A549 (cell line): Measurements from ENCODE around the gene PXT1. TPM values are rescaled to one million over a fixed set of nuclear protein-coding genes. Genes with fewer than 3 reads are reported as not detected.

Experiments used
- ATAC-seq, 2 experiments: fragments of 200-7000 bp in 1 of 2; fragments of >200 bp in 1 of 2; cut with Nextera tagmentation in 1 of 2; cut with Tn5 transposase in 1 of 2; 3 replicates each; pipeline versions ENCODE4 v1.8.0 to v1.9.1; 2018 to 2020; ENCODE audit warnings: mild to moderate bottlenecking in 1 of 2, moderate library complexity in 1 of 2
- CTCF ChIA-PET: fragments of 300-600 bp; sonication (Branson Sonifier 250); formaldehyde crosslinking; extraction: SDS; loops from one replicate; lab custom pipeline; 2021; ENCODE audit warnings: antibody characterized with exemption, inconsistent platforms; lab: Yijun Ruan, JAX
- POLR2A ChIA-PET: fragments of 350-600 bp; formaldehyde crosslinking; extraction: SDS; loops from one replicate; lab custom pipeline; 2021; ENCODE audit warnings: antibody characterized with exemption, inconsistent platforms; lab: Yijun Ruan, JAX
- DNase-seq, 2 experiments: peaks; one replicate each; pipeline versions ENCODE4 v3.0.0 to v3.0.0-alpha.2; 2011 to 2016; ENCODE audit warnings: low read depth in 1 of 2, low spot score in 1 of 2
- FAIRE-seq: peaks from 2 replicates; lab custom pipeline; 2011; peaks lifted over from hg19 to GRCh38; lab: Jason Lieb, UNC
- H3K27ac ChIP-seq, 2 experiments: fragments of >200 bp; sonication (Bioruptor Twin); formaldehyde crosslinking; 3 replicates each; pipeline ENCODE4 v1.5.1; 2016 to 2017
- H3K4me1 ChIP-seq: fragments of >200 bp; sonication (Bioruptor Twin); formaldehyde crosslinking; 3 replicates; pipeline ENCODE4 v1.6.1; 2016
- H3K4me2 ChIP-seq: fragments of >200 bp; sonication (Bioruptor Twin); formaldehyde crosslinking; 3 replicates; pipeline ENCODE4 v1.6.1; 2016
- H3K4me3 ChIP-seq: fragments of >200 bp; sonication (Bioruptor Twin); formaldehyde crosslinking; 3 replicates; pipeline ENCODE4 v1.5.1; 2016
- H3K9me3 ChIP-seq: fragments of >200 bp; sonication (Bioruptor Twin); formaldehyde crosslinking; 3 replicates; pipeline ENCODE4 v1.6.1; 2016
- BCL3 ChIP-seq: fragments of >200 bp; sonication (Bioruptor Twin); formaldehyde crosslinking; IDR thresholded peaks from 3 replicates; pipeline ENCODE4 v1.6.1; 2016
- BHLHE40 ChIP-seq: IDR thresholded peaks from 2 replicates; pipeline ENCODE4 v1.6.1; 2012; ENCODE audit warnings: low read depth, low read length, inconsistent platforms
- E2F6 ChIP-seq: IDR thresholded peaks from 2 replicates; pipeline ENCODE4 v1.6.1; 2012; ENCODE audit warnings: low read depth, borderline replicate concordance
- EHF ChIP-seq: fragments of 250-450 bp; sonication (Bioruptor Pico); IDR thresholded peaks from 2 replicates; pipeline ENCODE4 v1.5.0; 2020; ENCODE audit warnings: mild to moderate bottlenecking
- EHMT2 ChIP-seq: fragments of 200-600 bp; sonication (generic); IDR thresholded peaks from 2 replicates; pipeline ENCODE4 v1.6.1; 2016; ENCODE audit warnings: antibody characterized with exemption, low read depth, mild to moderate bottlenecking, moderate library complexity
- FOSL2 ChIP-seq, 2 experiments: fragments of 450-650 bp in 1 of 2; fragments of >200 bp in 1 of 2; sonication (Bioruptor Twin) in 1 of 2; formaldehyde crosslinking; IDR thresholded peaks; 2 replicates each; pipeline versions ENCODE4 v1.5.0 to v1.6.1; 2016 to 2020; ENCODE audit warnings: mild to moderate bottlenecking in 1 of 2, moderate library complexity in 1 of 2
- HES2 ChIP-seq: fragments of >200 bp; sonication (Bioruptor Twin); formaldehyde crosslinking; IDR thresholded peaks from 2 replicates; pipeline ENCODE4 v1.6.1; 2016
- HEYL ChIP-seq: fragments of 250-450 bp; sonication (Bioruptor Pico); IDR thresholded peaks from 2 replicates; pipeline ENCODE4 v1.8.0; 2021; ENCODE audit warnings: mild to moderate bottlenecking, moderate library complexity
- HMGXB4 ChIP-seq: fragments of 250-450 bp; sonication (Bioruptor Pico); IDR thresholded peaks from 2 replicates; pipeline ENCODE4 v1.5.0; 2021; ENCODE audit warnings: mild to moderate bottlenecking, moderate library complexity, borderline replicate concordance
- HOXB13 ChIP-seq: fragments of 250-450 bp; sonication (Bioruptor Pico); IDR thresholded peaks from 2 replicates; pipeline ENCODE4 v1.5.0; 2020; ENCODE audit warnings: low read depth, mild to moderate bottlenecking, moderate library complexity
- JUN ChIP-seq, 2 experiments: fragments of >200 bp; sonication (Bioruptor Twin); formaldehyde crosslinking; IDR thresholded peaks; 2 replicates in 1 of 2; 3 replicates in 1 of 2; pipeline ENCODE4 v1.6.1; 2016 to 2017
- KDM5A ChIP-seq: fragments of 200-600 bp; sonication (generic); IDR thresholded peaks from 2 replicates; pipeline ENCODE4 v1.6.1; 2016; ENCODE audit warnings: antibody characterized with exemption, mild to moderate bottlenecking
- PHF8 ChIP-seq: fragments of 200-600 bp; sonication (generic); IDR thresholded peaks from 2 replicates; pipeline ENCODE4 v1.6.1; 2016; ENCODE audit warnings: low read depth, mild to moderate bottlenecking, antibody characterized with exemption, moderate library complexity, borderline replicate concordance
- POLR2AphosphoS2 ChIP-seq: conservative IDR thresholded peaks from 2 replicates; pipeline ENCODE4 v1.6.1; 2012; ENCODE audit warnings: low read length, improper control_type of control experiment, inconsistent platforms
- RARB ChIP-seq: fragments of 250-450 bp; sonication (Bioruptor Pico); IDR thresholded peaks from 2 replicates; pipeline ENCODE4 v1.8.0; 2021; ENCODE audit warnings: mild to moderate bottlenecking, moderate library complexity
- RCOR1 ChIP-seq: fragments of 150-350 bp; IDR thresholded peaks from 2 replicates; pipeline ENCODE4 v1.6.1; 2014; ENCODE audit warnings: antibody characterized with exemption, low read length, low read depth
- SREBF2 ChIP-seq: fragments of 450-650 bp; IDR thresholded peaks from 2 replicates; pipeline ENCODE4 v1.6.1; 2014; ENCODE audit warnings: mild to moderate bottlenecking, moderate library complexity
- TFCP2L1 ChIP-seq: fragments of 250-450 bp; sonication (Bioruptor Pico); IDR thresholded peaks from 2 replicates; pipeline ENCODE4 v1.5.0; 2021; ENCODE audit warnings: mild to moderate bottlenecking
- TP53 ChIP-seq: fragments of 250-450 bp; sonication (Bioruptor Pico); IDR thresholded peaks from 2 replicates; pipeline ENCODE4 v1.5.0; 2021; ENCODE audit warnings: mild to moderate bottlenecking, moderate library complexity
- USF2 ChIP-seq: fragments of 450-650 bp; IDR thresholded peaks from 2 replicates; pipeline ENCODE4 v1.6.1; 2014; ENCODE audit warnings: antibody characterized with exemption
- ZC3H11A ChIP-seq: fragments of 450-650 bp; IDR thresholded peaks from 2 replicates; pipeline ENCODE4 v1.6.1; 2014; ENCODE audit warnings: antibody characterized with exemption, mild to moderate bottlenecking
- ZFP36 ChIP-seq: fragments of 450-650 bp; IDR thresholded peaks from 2 replicates; pipeline ENCODE4 v1.6.1; 2014; ENCODE audit warnings: borderline replicate concordance; ENCODE audit not compliant: partially characterized antibody
- ZNF302 ChIP-seq: fragments of 250-450 bp; sonication (Bioruptor Pico); IDR thresholded peaks from 2 replicates; pipeline ENCODE4 v1.9.0; 2021; ENCODE audit warnings: inconsistent platforms, mild to moderate bottlenecking, moderate library complexity
- WGBS: methylation state at CpG from one replicate; pipeline ENCODE4 v1.1.6; 2017; ENCODE audit errors: missing lambda C conversion rate; 5-methylcytosine and 5-hydroxymethylcytosine counted together
- polyA plus RNA-seq, 4 experiments: library from polyadenylated mRNA; depleted of rRNA in 3 of 4; stranded (reverse); fragments of >200 nt; fragmentation: RNase III in 1 of 4; extraction: RNeasy Plus Mini Kit Qiagen cat#74134 plus additional on column Dnase treatment in 1 of 4; gene quantifications; 2 replicates in 3 of 4; 3 replicates in 1 of 4; pipeline ENCODE4 v1.2.3, GENCODE V29; 2011 to 2017

The PXT1 gene
- polyA plus RNA-seq, 2 of the 4 experiments (the other 2 are of a cell fraction): not detected

- H3K27ac ChIP-seq: no peak overlapping the region
- peak; percentile 33 to 62; a peak in 3 of 6 replicates for ATAC-seq
- DNase-seq: no peak
- 34% methylated on average over 7 of the region's 15 CpGs for WGBS
- no peaks in the 10 kb centered on the region for H3K9me3 ChIP-seq
- no peaks in the 10 kb centered on the region for H3K4me1 ChIP-seq
- no peak overlapping the region for H3K4me3 ChIP-seq
- ChIA-PET CTCF (interaction anchor here (0.8 kb wide), 1 partner anchor 32 kb away, joined by 3 read pairs; no protein-coding TSS in a partner anchor), POLR2A (no interaction called here)
- FAIRE-seq: no peak
- TF ChIP-seq EHF: no peak
- H3K4me2 ChIP-seq: no peak overlapping the region
These were observed 69.2 kb downstream of the PXT1 start for GRCh38 chr6:36373368-36374019.

- Histone ChIP-seq H3K4me1 (no peaks in the 10 kb centered on the region), H3K4me2 (no peak overlapping the region), H3K27ac (no peak overlapping the region), H3K4me3 (no peak overlapping the region), H3K9me3 (no peaks in the 10 kb centered on the region)
- WGBS: 55% methylated on average over 6 of the region's 6 CpGs
- CTCF ChIA-PET: interaction anchor here (0.7 to 4.6 kb wide), 2 partner anchors 11 to 1295 kb away, joined by 3 to 23 read pairs; no protein-coding TSS in a partner anchor
- FAIRE-seq: no peak
- ATAC-seq: no peak
- no peak for DNase-seq
- no peak for TF ChIP-seq HEYL (CRISPR knock-in tag)
- TF ChIP-seq RCOR1: no peak
- TF ChIP-seq SREBF2: no peak
- no peak for TF ChIP-seq HMGXB4
- no peak for TF ChIP-seq TP53 (CRISPR knock-in tag)
- no peak for TF ChIP-seq TFCP2L1 (CRISPR knock-in tag)
- TF ChIP-seq PHF8: no peak
- no peak for TF ChIP-seq ZC3H11A
- no peak for TF ChIP-seq HOXB13
- TF ChIP-seq POLR2AphosphoS2: no peak
- no peak for TF ChIP-seq BHLHE40
- TF ChIP-seq EHMT2: no peak
- no peak for TF ChIP-seq RARB (CRISPR knock-in tag)
- POLR2A ChIA-PET: no interaction called here
These were observed 70.6 kb downstream of the PXT1 start for GRCh38 chr6:36372088-36372487.

GRCh38 chr6:36371211-36371610 is 71.4 kb downstream of the PXT1 start:
- no peak for ATAC-seq
- H3K4me2 ChIP-seq: no peak overlapping the region
- CTCF ChIA-PET: interaction anchor here (0.6 to 4.6 kb wide), 2 partner anchors 10 to 19 kb away, joined by 3 to 23 read pairs; no protein-coding TSS in a partner anchor
- no peak for DNase-seq
- no peak overlapping the region for H3K4me3 ChIP-seq
- no peaks in the 10 kb centered on the region for H3K4me1 ChIP-seq
- H3K27ac ChIP-seq: no peak overlapping the region
- POLR2A ChIA-PET: no interaction called here
- no peak for FAIRE-seq
- no peaks in the 10 kb centered on the region for H3K9me3 ChIP-seq
- TF ChIP-seq JUN (IDR thresholded peaks at IDR 0.05) (no peak), USF2 (no peak), ZNF302 (CRISPR knock-in tag) (no peak), E2F6 (no peak), HEYL (CRISPR knock-in tag) (no peak), ZFP36 (no peak), BCL3 (no peak), BHLHE40 (no peak), HOXB13 (no peak), KDM5A (no peak), FOSL2 (IDR thresholded peaks at IDR 0.05) (no peak), FOSL2 (CRISPR knock-in tag; IDR thresholded peaks at IDR 0.05) (no peak), HES2 (no peak)
- TF ChIP-seq, all 56 proteins: peak for 0
- 70% methylated on average over 1 of the region's 9 CpGs for WGBS
